Endodermal cell (in vitro differentiated cells): ENCODE results near the gene BAIAP2. TPM values are rescaled to one million over a fixed set of nuclear protein-coding genes. Genes with fewer than 3 reads are reported as not detected.

ENCODE experiments used
- DNase-seq: peaks from one replicate; pipeline ENCODE4 v3.0.0-alpha.2; 2017
- H3K27ac ChIP-seq: 2 replicates; pipeline ENCODE4 v1.5.1; 2013; ENCODE audit warnings: mild to moderate bottlenecking, low read depth, low read length, moderate library complexity
- H3K27me3 ChIP-seq: 2 replicates; pipeline ENCODE4 v1.6.1; 2013; ENCODE audit warnings: mild to moderate bottlenecking, low read length, moderate library complexity; ENCODE audit not compliant: insufficient read depth, control insufficient read depth, poor library complexity, severe bottlenecking
- H3K36me3 ChIP-seq: 2 replicates; pipeline ENCODE4 v1.7.0; 2013; ENCODE audit warnings: mild to moderate bottlenecking, low read length, moderate library complexity; ENCODE audit not compliant: control insufficient read depth, insufficient read depth
- H3K4me1 ChIP-seq: one replicate; pipeline ENCODE4 v1.7.0; 2013; ENCODE audit warnings: low read length; ENCODE audit not compliant: control insufficient read depth, insufficient read depth
- H3K4me3 ChIP-seq: 2 replicates; pipeline ENCODE4 v1.5.1; 2013; ENCODE audit warnings: mild to moderate bottlenecking, low read length, moderate library complexity
- H3K9ac ChIP-seq: 2 replicates; pipeline ENCODE4 v1.6.1; 2013; ENCODE audit warnings: mild to moderate bottlenecking, low read length, moderate library complexity; ENCODE audit not compliant: poor library complexity, severe bottlenecking; ENCODE audit errors: extremely low read depth
- H3K9me3 ChIP-seq: 2 replicates; pipeline ENCODE4 v1.6.1; 2013; ENCODE audit warnings: mild to moderate bottlenecking, low read length, moderate library complexity; ENCODE audit not compliant: control insufficient read depth
- H3K27ac Mint-ChIP-seq: 2 replicates; pipeline ENCODE4 v1.8.0; 2020; ENCODE audit warnings: mixed read lengths
- H3K27me3 Mint-ChIP-seq: 2 replicates; pipeline ENCODE4 v1.8.0; 2021; ENCODE audit warnings: mild to moderate bottlenecking, mixed read lengths; ENCODE audit not compliant: insufficient read depth
- H3K36me3 Mint-ChIP-seq: 2 replicates; pipeline ENCODE4 v1.8.0; 2020; ENCODE audit warnings: low read depth, mixed read lengths
- H3K4me1 Mint-ChIP-seq: 2 replicates; pipeline ENCODE4 v1.8.0; 2020; ENCODE audit warnings: mixed read lengths
- H3K4me3 Mint-ChIP-seq: 2 replicates; pipeline ENCODE4 v1.8.0; 2020; ENCODE audit warnings: mild to moderate bottlenecking, moderate library complexity, mixed read lengths
- H3K9me3 Mint-ChIP-seq: 2 replicates; pipeline ENCODE4 v1.8.0; 2020; ENCODE audit warnings: mild to moderate bottlenecking, mixed read lengths
- WGBS, 2 experiments: methylation state at CpG; one replicate each; pipeline versions ENCODE4 v1.1.5 to v1.1.7; 2013; ENCODE audit warnings: missing lambda C conversion rate in 2 of 2, mixed read lengths in 1 of 2; ENCODE audit not compliant: insufficient coverage in 1 of 2, insufficient read length in 1 of 2; 5-methylcytosine and 5-hydroxymethylcytosine counted together
- total RNA-seq, 2 donors: library from RNA; stranded (reverse); fragmentation: NEBNext Ultra II Directional in 1 of 2; extraction: Animal tissue kit (Norgen Biotek cat#: 25700) in 1 of 2; gene quantifications; 2 replicates in 1 of 2; 3 replicates in 1 of 2; pipeline ENCODE4 v1.2.1, GENCODE V29; 2021
- TF ChIP-seq, protein P1 (sequence below): fragments of 200-600 bp; sonication (generic); conservative IDR thresholded peaks from 2 replicates; pipeline ENCODE4 v1.5.0; 2021; ENCODE audit warnings: antibody characterized with exemption, mild to moderate bottlenecking

Gene BAIAP2
- total RNA-seq, 2 donors from 2014 or later: 24.9 to 32.7 TPM

- Mint-ChIP-seq H3K27me3 (no peaks in the 10 kb centered on the region), H3K36me3 (no peaks in the 10 kb centered on the region), H3K4me3 (no peak overlapping the region), H3K9me3 (no peaks in the 10 kb centered on the region), H3K4me1 (no peaks in the 10 kb centered on the region), H3K27ac (no peak overlapping the region)
- Histone ChIP-seq H3K4me1 (no peaks in the 10 kb centered on the region), H3K9ac (no peak overlapping the region), H3K9me3 (no peaks in the 10 kb centered on the region), H3K27ac (peak overlapping the region; percentile 83), H3K27me3 (no peaks in the 10 kb centered on the region), H3K4me3 (no peak overlapping the region), H3K36me3 (no peaks in the 10 kb centered on the region)
- no peak for DNase-seq
- WGBS, 2 experiments: 80 to 86% methylated on average over 18 to 19 of the region's 19 CpGs
- TF ChIP-seq, protein P1, sequence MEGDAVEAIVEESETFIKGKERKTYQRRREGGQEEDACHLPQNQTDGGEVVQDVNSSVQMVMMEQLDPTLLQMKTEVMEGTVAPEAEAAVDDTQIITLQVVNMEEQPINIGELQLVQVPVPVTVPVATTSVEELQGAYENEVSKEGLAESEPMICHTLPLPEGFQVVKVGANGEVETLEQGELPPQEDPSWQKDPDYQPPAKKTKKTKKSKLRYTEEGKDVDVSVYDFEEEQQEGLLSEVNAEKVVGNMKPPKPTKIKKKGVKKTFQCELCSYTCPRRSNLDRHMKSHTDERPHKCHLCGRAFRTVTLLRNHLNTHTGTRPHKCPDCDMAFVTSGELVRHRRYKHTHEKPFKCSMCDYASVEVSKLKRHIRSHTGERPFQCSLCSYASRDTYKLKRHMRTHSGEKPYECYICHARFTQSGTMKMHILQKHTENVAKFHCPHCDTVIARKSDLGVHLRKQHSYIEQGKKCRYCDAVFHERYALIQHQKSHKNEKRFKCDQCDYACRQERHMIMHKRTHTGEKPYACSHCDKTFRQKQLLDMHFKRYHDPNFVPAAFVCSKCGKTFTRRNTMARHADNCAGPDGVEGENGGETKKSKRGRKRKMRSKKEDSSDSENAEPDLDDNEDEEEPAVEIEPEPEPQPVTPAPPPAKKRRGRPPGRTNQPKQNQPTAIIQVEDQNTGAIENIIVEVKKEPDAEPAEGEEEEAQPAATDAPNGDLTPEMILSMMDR: no peak
Observed at GRCh38 chr17:81114351-81115093, 79.6 kb downstream of the BAIAP2 start.

DNA sequence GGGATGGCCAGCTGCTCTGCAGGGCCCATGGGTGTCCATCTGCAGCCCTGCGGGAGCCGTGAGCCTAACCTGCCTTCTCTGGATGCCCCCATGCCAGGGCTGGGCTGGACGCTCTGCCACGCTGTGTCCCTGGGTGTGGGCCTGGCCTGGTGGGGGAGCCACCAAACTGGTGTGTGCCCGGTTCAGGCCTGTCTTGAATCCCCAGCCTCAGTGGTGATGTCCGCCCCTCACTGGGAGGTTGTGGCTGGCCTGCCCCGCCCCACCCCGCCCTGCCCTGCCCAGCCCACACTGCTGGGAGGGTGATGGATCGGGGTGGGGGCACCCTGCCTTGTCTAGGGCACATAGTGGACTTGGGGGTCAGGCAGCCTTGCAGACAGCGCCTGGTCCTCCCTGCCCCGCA, 80.3 kb downstream of the BAIAP2 start:
- H3K27me3 ChIP-seq: no peaks in the 10 kb centered on the region
- 94 to 100% methylated on average over 6 to 11 of the region's 11 CpGs for WGBS, 2 experiments
- H3K4me3 ChIP-seq: no peak overlapping the region
- Mint-ChIP-seq H3K27me3 (no peaks in the 10 kb centered on the region), H3K9me3 (no peaks in the 10 kb centered on the region), H3K36me3 (no peaks in the 10 kb centered on the region), H3K4me1 (no peaks in the 10 kb centered on the region), H3K4me3 (no peak overlapping the region), H3K27ac (no peak overlapping the region)
- no peaks in the 10 kb centered on the region for H3K4me1 ChIP-seq
- H3K36me3 ChIP-seq: no peaks in the 10 kb centered on the region
- H3K9ac ChIP-seq: no peak overlapping the region
- no peak overlapping the region for H3K27ac ChIP-seq
- DNase-seq: no peak
- TF ChIP-seq, protein P1: no peak
- H3K9me3 ChIP-seq: no peaks in the 10 kb centered on the region

- no peak overlapping the region for H3K9ac ChIP-seq
- no peak overlapping the region for H3K27ac Mint-ChIP-seq
- H3K27me3 Mint-ChIP-seq: no peaks in the 10 kb centered on the region
- no peaks in the 10 kb centered on the region for H3K36me3 Mint-ChIP-seq
- H3K27ac ChIP-seq: no peak overlapping the region
- H3K4me1 Mint-ChIP-seq: no peaks in the 10 kb centered on the region
- H3K4me1 ChIP-seq: no peaks in the 10 kb centered on the region
- no peak for DNase-seq
- H3K4me3 ChIP-seq: no peak overlapping the region
- no peaks in the 10 kb centered on the region for H3K9me3 ChIP-seq
- TF ChIP-seq, protein P1: no peak
- H3K4me3 Mint-ChIP-seq: no peak overlapping the region
- no peaks in the 10 kb centered on the region for H3K9me3 Mint-ChIP-seq
- no peaks in the 10 kb centered on the region for H3K36me3 ChIP-seq
- 92 to 93% methylated on average over 8 to 22 of the region's 22 CpGs for WGBS, 2 experiments
- no peaks in the 10 kb centered on the region for H3K27me3 ChIP-seq
Observed at GRCh38 chr17:81115749-81116464, 81.0 kb downstream of the BAIAP2 start.
